Neural cell (in vitro differentiated cells): Measurements from ENCODE around the gene ALK. TPM values are rescaled to one million over a fixed set of nuclear protein-coding genes. Genes with fewer than 3 reads are reported as not detected.
"Not testable (repeated sequence)": the region's sequence is repeated elsewhere in the genome, so short reads cannot be mapped to it uniquely, and the experiment has no call there.

ENCODE experiments used
- H2AFZ ChIP-seq: fragments of 200-600, 300-800 bp; sonication (generic), shearing (Covaris generic); 2 replicates; pipeline ENCODE4 v1.6.0; 2014; ENCODE audit warnings: low read depth, mild to moderate bottlenecking, antibody characterized with exemption, low read length, moderate library complexity
- H3F3A ChIP-seq: fragments of 200-600 bp; shearing (Covaris generic); 2 replicates; pipeline ENCODE4 v1.6.1; 2016; ENCODE audit warnings: mild to moderate bottlenecking, moderate library complexity, mixed read lengths, antibody characterized with exemption, low read length; ENCODE audit not compliant: insufficient read depth, poor library complexity, severe bottlenecking
- H3K27ac ChIP-seq: fragments of 200-600, 300-800 bp; sonication (generic), shearing (Covaris generic); 2 replicates; pipeline ENCODE4 v1.5.1; 2014; ENCODE audit warnings: mild to moderate bottlenecking, low read length, moderate library complexity
- H3K27me3 ChIP-seq: fragments of 300-800, 200-600 bp; sonication (generic), shearing (Covaris generic); 2 replicates; pipeline ENCODE4 v1.6.0; 2014; ENCODE audit warnings: mild to moderate bottlenecking, low read depth, low read length, moderate library complexity; ENCODE audit not compliant: insufficient read depth
- H3K36me3 ChIP-seq: fragments of 300-800, 200-600 bp; sonication (generic), shearing (Covaris generic); 2 replicates; pipeline ENCODE4 v1.5.1; 2014; ENCODE audit warnings: mild to moderate bottlenecking, antibody characterized with exemption, low read length, moderate library complexity; ENCODE audit not compliant: insufficient read depth
- H3K4me2 ChIP-seq: fragments of 300-800, 200-600 bp; sonication (generic), shearing (Covaris generic); 2 replicates; pipeline ENCODE4 v1.6.0; 2014; ENCODE audit warnings: mild to moderate bottlenecking, low read length
- H3K4me3 ChIP-seq: fragments of 300-800, 200-600 bp; sonication (generic), shearing (Covaris generic); 2 replicates; pipeline ENCODE4 v1.5.1; 2014; ENCODE audit warnings: mild to moderate bottlenecking, low read length, moderate library complexity
- H3K79me2 ChIP-seq: fragments of 200-600 bp; shearing (Covaris generic); replicated peaks from 2 replicates; pipeline ENCODE4 v1.6.0; 2014; ENCODE audit warnings: mild to moderate bottlenecking, low read length, moderate library complexity; ENCODE audit not compliant: insufficient read depth
- H3K9ac ChIP-seq: fragments of 300-800, 200-600 bp; sonication (generic), shearing (Covaris generic); 2 replicates; pipeline ENCODE4 v1.6.1; 2016; ENCODE audit warnings: mild to moderate bottlenecking, low read length, mixed read lengths
- H3K9me2 ChIP-seq: fragments of 200-600 bp; shearing (Covaris generic); 2 replicates; pipeline ENCODE4 v1.6.1; 2016; ENCODE audit warnings: mild to moderate bottlenecking, low read length, mixed read lengths; ENCODE audit not compliant: insufficient read depth
- H3K9me3 ChIP-seq: fragments of 200-600, 300-800 bp; sonication (generic), shearing (Covaris generic); 2 replicates; pipeline ENCODE4 v1.6.1; 2016; ENCODE audit warnings: mild to moderate bottlenecking, mixed run types, low read length, moderate library complexity, mixed read lengths
- H4K20me1 ChIP-seq: fragments of 200-600 bp; shearing (Covaris generic); 2 replicates; pipeline ENCODE4 v1.6.1; 2016; ENCODE audit warnings: mild to moderate bottlenecking, mixed run types; ENCODE audit not compliant: insufficient read depth
- EP300 ChIP-seq: fragments of 450-650 bp; conservative IDR thresholded peaks from 2 replicates; pipeline ENCODE4 v1.6.1; 2014; ENCODE audit warnings: antibody characterized with exemption, mild to moderate bottlenecking, moderate library complexity; ENCODE audit not compliant: poor library complexity, severe bottlenecking
- EZH2 ChIP-seq: fragments of 200-600, 300-800 bp; shearing (Covaris generic), sonication (generic); IDR thresholded peaks from 2 replicates; pipeline ENCODE4 v1.6.1; 2014; ENCODE audit warnings: antibody characterized with exemption, low read length, borderline replicate concordance, mild to moderate bottlenecking; ENCODE audit not compliant: insufficient read depth, poor library complexity, severe bottlenecking
- MXI1 ChIP-seq: fragments of 450-650 bp; conservative IDR thresholded peaks from 2 replicates; pipeline ENCODE4 v1.6.1; 2014; ENCODE audit warnings: antibody characterized with exemption, mild to moderate bottlenecking; ENCODE audit not compliant: poor library complexity, severe bottlenecking
- POLR2AphosphoS5 ChIP-seq: IDR thresholded peaks from 2 replicates; pipeline ENCODE4 v1.6.1; 2012
- RAD21 ChIP-seq: fragments of 450-650 bp; conservative IDR thresholded peaks from 2 replicates; pipeline ENCODE4 v1.6.1; 2014; ENCODE audit warnings: antibody characterized with exemption, mild to moderate bottlenecking, moderate library complexity
- REST ChIP-seq: IDR thresholded peaks from 2 replicates; pipeline ENCODE4 v1.6.1; 2012; ENCODE audit warnings: borderline replicate concordance
- SMC3 ChIP-seq: fragments of 450-650 bp; conservative IDR thresholded peaks from 2 replicates; pipeline ENCODE4 v1.6.1; 2014; ENCODE audit warnings: antibody characterized with exemption, mild to moderate bottlenecking, moderate library complexity; ENCODE audit not compliant: poor library complexity
- TAF1 ChIP-seq: IDR thresholded peaks from 2 replicates; pipeline ENCODE4 v1.6.1; 2012; ENCODE audit warnings: low read depth
- polyA plus RNA-seq: library from polyadenylated mRNA; depleted of rRNA; stranded (reverse); fragments of >200 nt; gene quantifications from 2 replicates; pipeline ENCODE4 v1.2.3, GENCODE V29; 2014
- TF ChIP-seq, protein P1 (sequence below): fragments of 450-650 bp; IDR thresholded peaks from 2 replicates; pipeline ENCODE4 v1.5.1; 2014; ENCODE audit warnings: antibody characterized with exemption, mild to moderate bottlenecking, moderate library complexity; ENCODE audit not compliant: poor library complexity, severe bottlenecking

Gene ALK
- polyA plus RNA-seq, 1 donor from 2014 or later = 7.1 TPM

DNA sequence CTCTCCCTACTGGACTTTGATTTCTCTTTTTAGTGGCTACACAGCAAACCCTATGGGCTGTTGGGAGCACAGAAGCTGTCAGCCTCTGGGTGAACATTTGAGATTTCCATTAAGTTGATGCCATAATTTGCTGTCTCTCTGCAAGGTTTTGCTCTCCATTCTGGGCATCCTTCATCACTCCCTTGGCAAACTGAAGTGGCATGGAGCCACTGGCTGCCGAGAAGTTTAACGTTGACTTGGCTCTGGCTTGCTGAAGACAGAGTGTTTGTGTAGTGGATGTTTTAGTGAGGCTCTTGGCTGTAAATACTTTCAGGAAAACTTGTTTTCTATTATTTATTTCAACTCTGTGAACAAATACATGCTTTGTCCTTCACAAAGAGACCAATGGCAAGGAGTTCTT is 91.5 kb downstream of the ALK start:
- Histone ChIP-seq H3K9me2 (no peaks in the 10 kb centered on the region), H3K79me2 (no peaks in the 10 kb centered on the region), H4K20me1 (no peaks in the 10 kb centered on the region), H3K4me3 (no peak overlapping the region), H3K9me3 (no peaks in the 10 kb centered on the region), H3K27ac (no peak overlapping the region), H3F3A (no peaks in the 10 kb centered on the region), H3K4me2 (no peak overlapping the region), H3K9ac (no peak overlapping the region), H3K36me3 (no peaks in the 10 kb centered on the region), H2AFZ (no peak overlapping the region), H3K27me3 (no peaks in the 10 kb centered on the region)
- no peak for TF ChIP-seq REST
- TF ChIP-seq, protein P1, sequence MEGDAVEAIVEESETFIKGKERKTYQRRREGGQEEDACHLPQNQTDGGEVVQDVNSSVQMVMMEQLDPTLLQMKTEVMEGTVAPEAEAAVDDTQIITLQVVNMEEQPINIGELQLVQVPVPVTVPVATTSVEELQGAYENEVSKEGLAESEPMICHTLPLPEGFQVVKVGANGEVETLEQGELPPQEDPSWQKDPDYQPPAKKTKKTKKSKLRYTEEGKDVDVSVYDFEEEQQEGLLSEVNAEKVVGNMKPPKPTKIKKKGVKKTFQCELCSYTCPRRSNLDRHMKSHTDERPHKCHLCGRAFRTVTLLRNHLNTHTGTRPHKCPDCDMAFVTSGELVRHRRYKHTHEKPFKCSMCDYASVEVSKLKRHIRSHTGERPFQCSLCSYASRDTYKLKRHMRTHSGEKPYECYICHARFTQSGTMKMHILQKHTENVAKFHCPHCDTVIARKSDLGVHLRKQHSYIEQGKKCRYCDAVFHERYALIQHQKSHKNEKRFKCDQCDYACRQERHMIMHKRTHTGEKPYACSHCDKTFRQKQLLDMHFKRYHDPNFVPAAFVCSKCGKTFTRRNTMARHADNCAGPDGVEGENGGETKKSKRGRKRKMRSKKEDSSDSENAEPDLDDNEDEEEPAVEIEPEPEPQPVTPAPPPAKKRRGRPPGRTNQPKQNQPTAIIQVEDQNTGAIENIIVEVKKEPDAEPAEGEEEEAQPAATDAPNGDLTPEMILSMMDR = no peak
- TF ChIP-seq RAD21 = no peak
- no peak for TF ChIP-seq SMC3
- no peak for TF ChIP-seq MXI1
- no peak for TF ChIP-seq POLR2AphosphoS5
- TF ChIP-seq EZH2 = no peak
- no peak for TF ChIP-seq EP300
- TF ChIP-seq TAF1 = no peak

DNA sequence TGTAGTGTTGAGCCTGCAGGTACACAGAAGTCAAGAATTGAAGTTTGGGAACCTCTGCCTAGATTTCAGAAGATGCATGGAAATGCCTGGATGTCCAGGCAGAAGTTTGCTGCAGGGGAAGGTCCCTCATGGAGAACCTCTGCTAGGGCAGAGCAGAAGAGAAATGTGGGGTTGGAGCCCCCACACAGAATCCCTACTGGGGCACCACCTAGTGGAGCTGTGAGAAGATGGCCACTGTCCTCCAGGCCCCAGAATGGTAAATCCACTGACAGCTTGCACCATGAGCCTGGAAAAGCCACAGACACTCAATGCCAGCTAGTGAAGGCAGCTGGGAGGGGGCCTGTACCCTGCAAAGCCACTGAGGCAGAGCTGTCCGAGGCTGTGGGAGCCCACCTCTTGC is 97.2 kb downstream of the ALK start:
- not testable (repeated sequence) for H4K20me1 ChIP-seq, H3K4me3 ChIP-seq, H3K9me3 ChIP-seq, H3K9ac ChIP-seq, H3F3A ChIP-seq, H3K36me3 ChIP-seq, H3K4me2 ChIP-seq, H3K27me3 ChIP-seq, H2AFZ ChIP-seq, H3K27ac ChIP-seq, H3K79me2 ChIP-seq, H3K9me2 ChIP-seq

DNA sequence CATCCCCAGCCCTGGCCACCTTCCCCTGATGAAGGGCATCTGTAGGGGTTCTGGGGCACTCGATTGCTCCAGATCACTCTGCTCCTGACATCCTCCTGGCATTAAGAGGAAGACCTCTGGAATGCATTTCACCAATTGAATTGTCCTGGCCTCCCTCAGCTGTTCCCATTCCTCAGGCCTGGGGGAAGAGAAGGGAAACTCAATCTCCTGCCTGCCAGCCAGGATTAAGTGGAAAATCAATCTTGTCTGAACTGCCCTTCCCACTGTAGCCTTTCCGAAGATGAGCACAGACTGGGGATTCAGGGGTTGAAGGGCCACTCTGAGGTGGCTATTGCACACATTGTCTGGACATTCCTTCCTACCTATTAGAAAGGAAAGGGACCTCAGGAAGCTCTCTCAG is 99.8 kb downstream of the ALK start:
- Histone ChIP-seq H2AFZ (no peak overlapping the region), H3K27ac (no peak overlapping the region)

More for the DNA sequence above, 99.8 kb downstream of the ALK start:
- H3K4me2 ChIP-seq = no peak overlapping the region
- no peaks in the 10 kb centered on the region for H4K20me1 ChIP-seq
- TF ChIP-seq TAF1 (no peak), EZH2 (no peak), RAD21 (no peak), REST (no peak), SMC3 (no peak), POLR2AphosphoS5 (no peak), EP300 (no peak), MXI1 (no peak)
- TF ChIP-seq, protein P1 = no peak
- H3K36me3 ChIP-seq = no peaks in the 10 kb centered on the region
- peaks cover 5% of the 10 kb centered on the region for H3K9me3 ChIP-seq
- H3K27me3 ChIP-seq = no peaks in the 10 kb centered on the region
- H3K79me2 ChIP-seq = no peaks in the 10 kb centered on the region
- no peaks in the 10 kb centered on the region for H3F3A ChIP-seq
- H3K9ac ChIP-seq = no peak overlapping the region
- no peaks in the 10 kb centered on the region for H3K9me2 ChIP-seq
- no peak overlapping the region for H3K4me3 ChIP-seq
